Natural killer cell (primary cell): ENCODE data around the gene ACBD5. TPM values are rescaled to one million over a fixed set of nuclear protein-coding genes. Genes with fewer than 3 reads are reported as not detected.

Experiments
- ATAC-seq, 3 donors: fragments of 150-1000 bp in 2 of 3; fragments of 200-7000 bp in 1 of 3; cut with Tn5 transposase; 1 replicate in 1 of 3; 2 replicates in 2 of 3; pipeline ENCODE4 v1.10.0; 2021; ENCODE audit warnings: mild to moderate bottlenecking in 2 of 3, moderate library complexity in 2 of 3
- DNase-seq, 2 donors: peaks; one replicate each; pipeline versions ENCODE4 v3.0.0 to v3.0.0-alpha.2; 2013 to 2021; ENCODE audit warnings: mixed read lengths in 1 of 2
- H3K27ac ChIP-seq: one replicate; pipeline ENCODE4 v1.5.1; 2013; ENCODE audit warnings: mild to moderate bottlenecking, low read length
- H3K27me3 ChIP-seq: one replicate; pipeline ENCODE4 v1.6.1; 2013; ENCODE audit warnings: low read length; ENCODE audit not compliant: control insufficient read depth, insufficient read depth
- H3K36me3 ChIP-seq: one replicate; pipeline ENCODE4 v1.6.1; 2013; ENCODE audit warnings: low read length; ENCODE audit not compliant: control insufficient read depth, insufficient read depth
- H3K4me1 ChIP-seq: one replicate; pipeline ENCODE4 v1.6.1; 2013; ENCODE audit warnings: low read length; ENCODE audit not compliant: control insufficient read depth, insufficient read depth
- H3K4me3 ChIP-seq: one replicate; pipeline ENCODE4 v1.5.1; 2013; ENCODE audit warnings: low read length
- H3K9me3 ChIP-seq: one replicate; pipeline ENCODE4 v1.6.1; 2013; ENCODE audit warnings: low read length; ENCODE audit not compliant: control insufficient read depth, insufficient read depth
- H3K27ac Mint-ChIP-seq, 2 donors: one replicate each; pipeline ENCODE4 v1.8.0; 2022; ENCODE audit warnings: mild to moderate bottlenecking in 2 of 2, mixed read lengths in 2 of 2, moderate library complexity in 1 of 2
- H3K27me3 Mint-ChIP-seq, 2 donors: one replicate each; pipeline ENCODE4 v1.8.0; 2022; ENCODE audit warnings: low read depth in 2 of 2, mixed read lengths in 2 of 2
- H3K36me3 Mint-ChIP-seq: one replicate; pipeline ENCODE4 v1.8.0; 2022; ENCODE audit warnings: mixed read lengths
- H3K4me1 Mint-ChIP-seq, 2 donors: one replicate each; pipeline ENCODE4 v1.8.0; 2022; ENCODE audit warnings: mixed read lengths in 2 of 2
- H3K4me3 Mint-ChIP-seq: one replicate; pipeline ENCODE4 v1.8.0; 2022; ENCODE audit warnings: mild to moderate bottlenecking, moderate library complexity, mixed read lengths
- H3K9me3 Mint-ChIP-seq, 2 donors: one replicate each; pipeline ENCODE4 v1.8.0; 2022; ENCODE audit warnings: mixed read lengths in 2 of 2
- CTCF ChIP-seq: fragments of 200-600 bp; IDR thresholded peaks from one replicate; pipeline ENCODE4 v1.8.0; 2022; ENCODE audit warnings: antibody characterized with exemption
- WGBS: methylation state at CpG from one replicate; pipeline ENCODE4 v1.1.7; 2013; ENCODE audit warnings: missing lambda C conversion rate; ENCODE audit not compliant: insufficient coverage; 5-methylcytosine and 5-hydroxymethylcytosine counted together
- intact Hi-C: fragments of 100-400 bp; cut with micrococcal nuclease; formaldehyde crosslinking; loops from one replicate; pipeline ENCODE4 v1.14.2; 2022
- total RNA-seq, 4 donors: library from RNA; stranded (reverse); fragments of 120-200 nt in 1 of 4; gene quantifications; one replicate each; pipeline versions ENCODE4 v1.2.3 to v1.2.4, GENCODE V29; 2013 to 2022

ACBD5 gene
- total RNA-seq, 3 donors from 2014 or later (not counting 1 experiment from before 2014, with no cell fraction given), result 38.2 to 58.8 (median 47.4) TPM

- Mint-ChIP-seq H3K4me1 (peaks cover 18 to 23% of the 10 kb centered on the region in 2 donors), H3K27me3 (no peaks in the 10 kb centered on the region), H3K36me3 (no peaks in the 10 kb centered on the region), H3K4me3 (no peak overlapping the region), H3K27ac (no peak overlapping the region), H3K9me3 (no peaks in the 10 kb centered on the region)
- ATAC-seq (no peak), DNase-seq (no peak)
- WGBS, result no CpG with 5 or more reads among the region's 1 CpG
- H3K4me1 ChIP-seq, result peaks cover 22% of the 10 kb centered on the region
- H3K27me3 ChIP-seq, result no peaks in the 10 kb centered on the region
- intact Hi-C loops, result no loop called here
- H3K27ac ChIP-seq, result no peak overlapping the region
- no peak overlapping the region for H3K4me3 ChIP-seq
- TF ChIP-seq CTCF, result no peak
- H3K9me3 ChIP-seq, result no peaks in the 10 kb centered on the region
- H3K36me3 ChIP-seq, result peaks cover 31% of the 10 kb centered on the region
Observed at GRCh38 chr10:27235706-27236105, 4.9 kb downstream of the ACBD5 start.

GRCh38 chr10:27230022-27230421, 10.6 kb downstream of the ACBD5 start:
- no CpG with 5 or more reads among the region's 1 CpG for WGBS
- H3K27me3 ChIP-seq, result no peaks in the 10 kb centered on the region
- H3K9me3 Mint-ChIP-seq, result no peaks in the 10 kb centered on the region
- H3K4me3 ChIP-seq, result no peak overlapping the region
- peaks cover 17% of the 10 kb centered on the region for H3K4me1 ChIP-seq
- no peaks in the 10 kb centered on the region for H3K9me3 ChIP-seq
- no peak overlapping the region for H3K27ac ChIP-seq
- no peaks in the 10 kb centered on the region for H3K36me3 Mint-ChIP-seq
- peaks cover 17 to 24% of the 10 kb centered on the region in 2 donors for H3K4me1 Mint-ChIP-seq
- intact Hi-C loops, result no loop called here
- DNase-seq, result no peak
- TF ChIP-seq CTCF, result no peak
- peaks cover 50% of the 10 kb centered on the region for H3K36me3 ChIP-seq
- H3K27ac Mint-ChIP-seq, result no peak overlapping the region
- no peak for ATAC-seq
- no peaks in the 10 kb centered on the region for H3K27me3 Mint-ChIP-seq
- H3K4me3 Mint-ChIP-seq, result no peak overlapping the region

GRCh38 chr10:27225642-27226257, 14.8 kb downstream of the ACBD5 start:
- ATAC-seq (peak; percentile 74 to 90 (median 87)), DNase-seq (peak in 1 of 2 donors; percentile 70)
- peak overlapping the region; percentile 82 for H3K4me3 Mint-ChIP-seq
- 17% methylated on average over 1 of the region's 3 CpGs for whole genome bisulfite sequencing
- peaks cover 32% of the 10 kb centered on the region for H3K4me1 ChIP-seq
- H3K27ac Mint-ChIP-seq, result peak overlapping the region; percentile 86 to 90
- no peaks in the 10 kb centered on the region for H3K27me3 ChIP-seq
- peaks cover 22 to 29% of the 10 kb centered on the region in 2 donors for H3K4me1 Mint-ChIP-seq
- H3K36me3 Mint-ChIP-seq, result no peaks in the 10 kb centered on the region
- peak overlapping the region; percentile 1 for H3K4me3 ChIP-seq
- no peaks in the 10 kb centered on the region for H3K9me3 Mint-ChIP-seq
- H3K36me3 ChIP-seq, result peaks cover 45% of the 10 kb centered on the region
- H3K27ac ChIP-seq, result peak overlapping the region; percentile 50
- H3K27me3 Mint-ChIP-seq, result no peaks in the 10 kb centered on the region
- no peak for TF ChIP-seq CTCF
- no peaks in the 10 kb centered on the region for H3K9me3 ChIP-seq
- intact Hi-C loops, result loop anchor here (1.0 to 10.0 kb wide), 4 partner anchors 15 to 371 kb away; partner anchors contain the start of genes ACBD5, ANKRD26 and MASTL
